Fibroblast of lung (primary cell): ENCODE measurements around the gene TAS1R2. TPM values are rescaled to one million over a fixed set of nuclear protein-coding genes. Genes with fewer than 3 reads are reported as not detected.

ENCODE experiments used
- DNase-seq, 2 donors: peaks; one replicate each; pipeline versions ENCODE4 v3.0.0 to v3.0.0-alpha.2; 2010; ENCODE audit warnings: low read depth in 2 of 2
- H2AFZ ChIP-seq: 2 replicates; pipeline ENCODE4 v1.5.1; 2012; ENCODE audit warnings: low read length, control low read depth, inconsistent platforms
- H3K27ac ChIP-seq: 2 replicates; pipeline ENCODE4 v1.5.1; 2011; ENCODE audit warnings: low read length, control low read depth; ENCODE audit not compliant: insufficient read depth
- H3K27me3 ChIP-seq: 2 replicates; pipeline ENCODE4 v1.5.1; 2011; ENCODE audit warnings: mild to moderate bottlenecking, low read length; ENCODE audit not compliant: control insufficient read depth, insufficient read depth
- H3K36me3 ChIP-seq: 2 replicates; pipeline ENCODE4 v1.5.1; 2011; ENCODE audit warnings: low read length; ENCODE audit not compliant: control insufficient read depth, insufficient read depth
- H3K4me1 ChIP-seq: 2 replicates; pipeline ENCODE4 v1.5.1; 2011; ENCODE audit warnings: low read length; ENCODE audit not compliant: control insufficient read depth, insufficient read depth; ENCODE audit errors: extremely low read depth
- H3K4me2 ChIP-seq: 2 replicates; pipeline ENCODE4 v1.5.1; 2011; ENCODE audit warnings: low read length, control low read depth; ENCODE audit not compliant: insufficient read depth; ENCODE audit errors: extremely low read depth
- H3K4me3 ChIP-seq, 4 experiments: fragments of 200-600 bp in 1 of 4; sonication (generic) in 1 of 4; replicated peaks in 1 of 4; 2 replicates each; pipeline ENCODE4 v1.5.1; 2011 to 2016; ENCODE audit warnings: low read length in 4 of 4, low read depth in 3 of 4, mild to moderate bottlenecking in 3 of 4, control low read depth in 2 of 4, inconsistent platforms in 1 of 4, mixed read lengths in 1 of 4; ENCODE audit not compliant: insufficient read depth in 1 of 4; ENCODE audit errors: control extremely low read depth in 1 of 4
- H3K79me2 ChIP-seq: 2 replicates; pipeline ENCODE4 v1.5.1; 2012; ENCODE audit warnings: mild to moderate bottlenecking, low read length, inconsistent platforms; ENCODE audit not compliant: control insufficient read depth, insufficient read depth
- H3K9ac ChIP-seq: 2 replicates; pipeline ENCODE4 v1.5.1; 2011; ENCODE audit warnings: mild to moderate bottlenecking, low read length, control low read depth; ENCODE audit not compliant: insufficient read depth
- H3K9me3 ChIP-seq: 2 replicates; pipeline ENCODE4 v1.5.1; 2012; ENCODE audit warnings: low read depth, low read length; ENCODE audit not compliant: control insufficient read depth, insufficient read depth
- H4K20me1 ChIP-seq: 2 replicates; pipeline ENCODE4 v1.5.1; 2011; ENCODE audit warnings: low read length; ENCODE audit not compliant: control insufficient read depth, insufficient read depth; ENCODE audit errors: extremely low read depth
- EZH2 ChIP-seq: IDR thresholded peaks from 2 replicates; pipeline ENCODE4 v1.5.1; 2012; ENCODE audit warnings: low read length, control low read depth, mild to moderate bottlenecking; ENCODE audit errors: missing control alignments
- polyA plus RNA-seq, 2 donors: library from polyadenylated mRNA; depleted of rRNA in 1 of 2; stranded (reverse) in 1 of 2; unstranded in 1 of 2; fragments of >200 nt; gene quantifications; 2 replicates each; pipeline ENCODE4 v1.2.1, GENCODE V29; 2011 to 2012; ENCODE audit warnings: missing spikeins in 1 of 2
- total RNA-seq: library from RNA; depleted of rRNA; stranded (reverse); fragments of >200 nt; gene quantifications from 2 replicates; pipeline ENCODE4 v1.2.1, GENCODE V29; 2014
- TF ChIP-seq, protein P1 (sequence below), 2 donors: IDR thresholded peaks in 1 of 2; conservative IDR thresholded peaks in 1 of 2; 1 replicate in 1 of 2; 2 replicates in 1 of 2; pipeline ENCODE4 v1.5.1; 2011 to 2012; ENCODE audit warnings: low read length in 2 of 2, control low read depth in 1 of 2, inconsistent platforms in 1 of 2, low read depth in 1 of 2, mild to moderate bottlenecking in 1 of 2

The TAS1R2 gene
- total and polyA plus RNA-seq, 2 donors (not counting 1 experiment from before 2014, with no cell fraction given): not detected

DNA sequence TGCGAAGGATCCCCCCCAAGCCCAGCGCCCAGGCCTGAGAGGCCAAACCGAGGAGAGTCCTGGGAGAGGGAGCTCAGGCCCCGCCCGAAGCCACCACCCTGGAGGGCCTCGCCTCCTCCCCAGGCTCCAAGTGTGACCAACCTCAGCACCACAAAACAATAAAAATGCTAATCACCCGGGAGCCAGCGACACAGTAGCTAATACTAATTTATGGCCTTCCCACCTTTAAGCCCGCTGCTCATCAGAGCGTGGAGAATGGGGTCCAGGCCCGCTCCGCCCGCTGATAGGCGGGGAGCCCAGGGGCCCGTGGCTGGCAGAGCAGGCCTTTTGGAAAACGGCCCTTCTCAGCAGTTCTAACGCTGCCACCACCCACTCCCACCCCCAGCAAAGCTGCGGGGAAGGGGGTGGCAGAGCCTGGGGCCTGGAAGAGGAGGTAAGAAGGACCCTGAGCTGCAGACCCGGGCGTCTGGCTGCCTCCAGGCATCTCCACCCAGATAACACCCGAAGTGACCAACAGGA lies 20.4 kb upstream of the TAS1R2 start:
- Histone ChIP-seq H3K9ac (no peak overlapping the region), H3K9me3 (no peaks in the 10 kb centered on the region), H4K20me1 (peaks cover 2% of the 10 kb centered on the region), H3K4me1 (no peaks in the 10 kb centered on the region), H3K27ac (no peak overlapping the region), H3K36me3 (no peaks in the 10 kb centered on the region), H3K79me2 (no peaks in the 10 kb centered on the region), H2AFZ (no peak overlapping the region), H3K27me3 (no peaks in the 10 kb centered on the region), H3K4me3 (no peak overlapping the region), H3K4me2 (no peak overlapping the region)
- TF ChIP-seq EZH2: no peak
- TF ChIP-seq, protein P1, sequence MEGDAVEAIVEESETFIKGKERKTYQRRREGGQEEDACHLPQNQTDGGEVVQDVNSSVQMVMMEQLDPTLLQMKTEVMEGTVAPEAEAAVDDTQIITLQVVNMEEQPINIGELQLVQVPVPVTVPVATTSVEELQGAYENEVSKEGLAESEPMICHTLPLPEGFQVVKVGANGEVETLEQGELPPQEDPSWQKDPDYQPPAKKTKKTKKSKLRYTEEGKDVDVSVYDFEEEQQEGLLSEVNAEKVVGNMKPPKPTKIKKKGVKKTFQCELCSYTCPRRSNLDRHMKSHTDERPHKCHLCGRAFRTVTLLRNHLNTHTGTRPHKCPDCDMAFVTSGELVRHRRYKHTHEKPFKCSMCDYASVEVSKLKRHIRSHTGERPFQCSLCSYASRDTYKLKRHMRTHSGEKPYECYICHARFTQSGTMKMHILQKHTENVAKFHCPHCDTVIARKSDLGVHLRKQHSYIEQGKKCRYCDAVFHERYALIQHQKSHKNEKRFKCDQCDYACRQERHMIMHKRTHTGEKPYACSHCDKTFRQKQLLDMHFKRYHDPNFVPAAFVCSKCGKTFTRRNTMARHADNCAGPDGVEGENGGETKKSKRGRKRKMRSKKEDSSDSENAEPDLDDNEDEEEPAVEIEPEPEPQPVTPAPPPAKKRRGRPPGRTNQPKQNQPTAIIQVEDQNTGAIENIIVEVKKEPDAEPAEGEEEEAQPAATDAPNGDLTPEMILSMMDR (conservative IDR thresholded peaks at IDR 0.05 in 1 of 2, IDR thresholded peaks at IDR 0.05 in 1 of 2; ENCODE audit: low read depth in 1 of 2, low read length in 2 of 2): no peak
- no peak for DNase-seq

DNA sequence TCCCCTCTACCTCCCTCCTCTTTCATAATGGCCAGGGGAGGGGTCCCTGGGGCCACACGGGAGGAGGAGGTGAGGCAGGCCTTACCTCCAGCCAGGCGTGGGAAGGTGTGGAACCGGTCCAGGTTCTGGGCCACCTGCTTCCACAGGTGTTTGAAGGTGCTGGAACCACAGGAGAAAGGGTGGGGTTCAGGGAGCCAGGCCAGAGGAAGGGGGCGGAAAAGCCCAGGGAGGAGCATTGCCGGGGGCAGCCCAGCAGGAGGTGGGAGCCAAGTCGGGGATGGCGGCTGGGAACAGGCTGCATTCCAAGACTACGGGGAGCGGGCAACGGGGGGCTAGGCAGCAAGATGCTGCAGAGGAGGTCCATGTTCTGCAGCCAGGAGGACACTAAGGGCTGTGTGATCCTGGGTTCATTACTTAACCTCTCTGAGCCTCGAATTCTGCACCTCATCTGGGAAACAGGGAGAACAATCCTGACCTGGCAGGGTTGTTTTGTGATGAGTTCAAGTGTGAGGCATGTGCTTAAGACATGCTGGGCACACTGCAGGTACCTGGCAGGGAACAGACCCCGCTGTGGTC lies 19.8 kb upstream of the TAS1R2 start:
- DNase-seq: no peak

DNA sequence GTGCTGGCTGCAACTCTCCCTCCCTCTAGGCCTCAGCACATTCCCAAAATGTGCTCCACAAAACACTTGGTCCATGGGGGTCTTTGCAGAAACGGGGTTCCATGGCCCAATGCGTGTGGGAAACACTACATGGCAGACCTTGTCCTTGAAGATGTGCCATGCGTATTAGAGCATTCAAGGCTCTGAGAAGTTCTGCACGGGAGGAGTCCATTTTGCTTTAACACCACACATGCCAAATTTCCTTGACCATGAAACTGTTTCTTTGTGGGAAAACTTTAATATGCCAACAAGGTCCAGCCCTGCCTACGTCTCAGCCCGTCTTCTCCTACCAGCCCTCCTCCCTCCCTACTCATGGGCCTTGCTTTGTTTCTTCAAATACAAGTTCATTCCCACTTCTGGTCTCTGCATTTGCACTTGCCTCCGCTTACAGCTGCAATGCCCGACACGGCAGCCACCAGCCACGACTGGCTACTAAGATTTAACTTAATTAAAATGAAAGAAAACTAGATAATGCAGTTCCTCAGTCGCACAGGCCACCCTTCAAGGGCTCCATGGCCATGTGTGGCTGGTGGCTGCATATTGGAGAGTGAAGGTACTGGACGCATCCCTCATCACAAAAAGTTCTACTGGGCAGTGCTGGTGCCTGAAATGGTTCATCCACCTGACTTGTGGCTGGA lies 19.2 kb upstream of the TAS1R2 start:
- H3K27me3 ChIP-seq: no peaks in the 10 kb centered on the region
- no peak overlapping the region for H3K4me3 ChIP-seq
- H3K9me3 ChIP-seq: no peaks in the 10 kb centered on the region
- H3K4me1 ChIP-seq: no peaks in the 10 kb centered on the region
- H4K20me1 ChIP-seq: no peaks in the 10 kb centered on the region
- H2AFZ ChIP-seq: no peak overlapping the region
- no peaks in the 10 kb centered on the region for H3K79me2 ChIP-seq
- no peak for DNase-seq
- TF ChIP-seq EZH2: no peak
- TF ChIP-seq, protein P1 (conservative IDR thresholded peaks at IDR 0.05 in 1 of 2, IDR thresholded peaks at IDR 0.05 in 1 of 2; ENCODE audit: low read depth in 1 of 2, low read length in 2 of 2): no peak
- no peak overlapping the region for H3K27ac ChIP-seq
- no peak overlapping the region for H3K4me2 ChIP-seq
- H3K9ac ChIP-seq: no peak overlapping the region
- H3K36me3 ChIP-seq: no peaks in the 10 kb centered on the region

More for the DNA sequence above, 19.8 kb upstream of the TAS1R2 start:
- H3K27ac ChIP-seq: no peak overlapping the region
- H3K4me1 ChIP-seq: no peaks in the 10 kb centered on the region
- no peaks in the 10 kb centered on the region for H4K20me1 ChIP-seq
- H3K4me2 ChIP-seq: no peak overlapping the region
- H3K79me2 ChIP-seq: no peaks in the 10 kb centered on the region
- no peak overlapping the region for H2AFZ ChIP-seq
- TF ChIP-seq, protein P1 (conservative IDR thresholded peaks at IDR 0.05 in 1 of 2, IDR thresholded peaks at IDR 0.05 in 1 of 2; ENCODE audit: low read depth in 1 of 2, low read length in 2 of 2): no peak
- no peak for TF ChIP-seq EZH2
- H3K27me3 ChIP-seq: no peaks in the 10 kb centered on the region
- no peaks in the 10 kb centered on the region for H3K9me3 ChIP-seq
- H3K36me3 ChIP-seq: no peaks in the 10 kb centered on the region
- no peak overlapping the region for H3K4me3 ChIP-seq
- no peak overlapping the region for H3K9ac ChIP-seq
